Activated CD8-positive, alpha-beta memory T cell treated with anti-CD3 and anti-CD28 coated beads, Interleukin-2, amount 50 U/mL, for 1 hour (primary cell): Measurements from ENCODE around the gene DCAF15.

ENCODE experiments used
- DNase-seq: peaks from one replicate; pipeline ENCODE4 v3.0.0-alpha.2; 2020; ENCODE audit errors: extremely low read depth

The DCAF15 gene

GRCh38 chr19:13976446-13976845 is 24.1 kb downstream of the DCAF15 start:
- DNase-seq: no peak

GRCh38 chr19:13977803-13978202 is 25.5 kb downstream of the DCAF15 start:
- no peak for DNase-seq

GRCh38 chr19:13978351-13979243 is 26.3 kb downstream of the DCAF15 start:
- no peak for DNase-seq

GRCh38 chr19:13979244-13979615 is 26.9 kb downstream of the DCAF15 start:
- DNase-seq: no peak

- DNase-seq: no peak
These were observed 27.4 kb downstream of the DCAF15 start for GRCh38 chr19:13979686-13980085.

- no peak for DNase-seq
These were observed 28.0 kb downstream of the DCAF15 start for GRCh38 chr19:13980340-13980739.

GRCh38 chr19:13981021-13981420 is 28.7 kb downstream of the DCAF15 start:
- no peak for DNase-seq

- no peak for DNase-seq
These were observed 29.2 kb downstream of the DCAF15 start for GRCh38 chr19:13981467-13981866.

GRCh38 chr19:13981988-13982501 is 29.7 kb downstream of the DCAF15 start:
- DNase-seq: no peak

GRCh38 chr19:13982773-13983172 is 30.5 kb downstream of the DCAF15 start:
- DNase-seq: no peak

GRCh38 chr19:13983213-13983889 is 31.0 kb downstream of the DCAF15 start:
- no peak for DNase-seq

GRCh38 chr19:13984186-13984585 is 31.9 kb downstream of the DCAF15 start:
- no peak for DNase-seq

GRCh38 chr19:13984875-13985741 is 32.8 kb downstream of the DCAF15 start:
- DNase-seq: no peak

- DNase-seq: no peak
These were observed 33.5 kb downstream of the DCAF15 start for GRCh38 chr19:13985771-13986347.

- peak; percentile 100 for DNase-seq
These were observed 34.1 kb downstream of the DCAF15 start for GRCh38 chr19:13986348-13986904.

GRCh38 chr19:13987101-13987890 is 35.0 kb downstream of the DCAF15 start:
- DNase-seq: no peak

GRCh38 chr19:13989487-13989886 is 37.2 kb downstream of the DCAF15 start:
- no peak for DNase-seq

- DNase-seq: no peak
These were observed 37.8 kb downstream of the DCAF15 start for GRCh38 chr19:13990085-13990484.

- no peak for DNase-seq
These were observed 39.7 kb downstream of the DCAF15 start for GRCh38 chr19:13992025-13992424.

- no peak for DNase-seq
These were observed 41.4 kb downstream of the DCAF15 start for GRCh38 chr19:13993590-13994300.
